ENCODE data around the gene CYP2D6. TPM values are rescaled to one million over a fixed set of nuclear protein-coding genes. Genes with fewer than 3 reads are reported as not detected.

The CYP2D6 gene
- total RNA-seq, 1 donor from 2014 or later: 3.2 TPM

DNA sequence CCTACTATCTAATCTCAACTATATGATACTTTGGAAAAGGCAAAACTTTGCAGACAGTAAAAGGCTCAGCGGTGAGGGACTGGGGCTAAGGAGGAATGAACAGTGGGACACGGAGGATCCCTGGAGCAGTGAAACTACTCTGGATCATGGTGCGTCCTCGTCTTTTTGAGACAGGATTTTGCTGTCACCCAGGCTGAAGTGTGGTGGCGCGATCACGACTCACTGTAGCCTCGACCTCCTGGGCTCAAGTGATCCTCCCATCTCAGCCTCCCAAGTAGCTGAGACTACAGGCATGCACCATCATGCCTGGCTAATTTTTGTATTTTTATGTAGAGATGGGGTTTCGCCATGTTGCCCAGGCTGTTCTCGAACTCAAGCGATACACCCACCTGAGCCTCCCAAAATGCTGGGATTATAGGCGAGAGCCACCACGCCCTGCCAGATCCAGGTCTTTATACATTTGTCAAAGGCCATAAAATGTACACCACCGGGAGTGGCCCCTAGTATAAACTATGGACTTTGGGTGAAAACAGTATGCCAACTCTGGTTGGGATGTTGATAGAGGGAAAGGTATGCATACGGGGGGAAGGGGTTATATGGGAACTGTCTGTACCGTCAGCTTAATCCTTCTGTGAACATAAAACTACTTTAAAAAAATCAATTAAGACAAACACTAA lies 28.0 kb upstream of the CYP2D6 start:
- Mint-ChIP-seq H3K4me3 (ENCODE audit: unreplicated experiment) (no peak overlapping the region), H3K27me3 (ENCODE audit: unreplicated experiment) (peaks cover 3% of the 10 kb centered on the region), H3K4me1 (ENCODE audit: unreplicated experiment) (no peaks in the 10 kb centered on the region), H3K36me3 (ENCODE audit: low read depth, unreplicated experiment) (peaks cover 18% of the 10 kb centered on the region), H3K9me3 (ENCODE audit: unreplicated experiment) (no peaks in the 10 kb centered on the region), H3K27ac (ENCODE audit: unreplicated experiment) (no peak overlapping the region)
- DNase-seq (ENCODE audit: low spot score): no peak
- TF ChIP-seq, protein P1, sequence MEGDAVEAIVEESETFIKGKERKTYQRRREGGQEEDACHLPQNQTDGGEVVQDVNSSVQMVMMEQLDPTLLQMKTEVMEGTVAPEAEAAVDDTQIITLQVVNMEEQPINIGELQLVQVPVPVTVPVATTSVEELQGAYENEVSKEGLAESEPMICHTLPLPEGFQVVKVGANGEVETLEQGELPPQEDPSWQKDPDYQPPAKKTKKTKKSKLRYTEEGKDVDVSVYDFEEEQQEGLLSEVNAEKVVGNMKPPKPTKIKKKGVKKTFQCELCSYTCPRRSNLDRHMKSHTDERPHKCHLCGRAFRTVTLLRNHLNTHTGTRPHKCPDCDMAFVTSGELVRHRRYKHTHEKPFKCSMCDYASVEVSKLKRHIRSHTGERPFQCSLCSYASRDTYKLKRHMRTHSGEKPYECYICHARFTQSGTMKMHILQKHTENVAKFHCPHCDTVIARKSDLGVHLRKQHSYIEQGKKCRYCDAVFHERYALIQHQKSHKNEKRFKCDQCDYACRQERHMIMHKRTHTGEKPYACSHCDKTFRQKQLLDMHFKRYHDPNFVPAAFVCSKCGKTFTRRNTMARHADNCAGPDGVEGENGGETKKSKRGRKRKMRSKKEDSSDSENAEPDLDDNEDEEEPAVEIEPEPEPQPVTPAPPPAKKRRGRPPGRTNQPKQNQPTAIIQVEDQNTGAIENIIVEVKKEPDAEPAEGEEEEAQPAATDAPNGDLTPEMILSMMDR (IDR thresholded peaks at IDR 0.05; ENCODE audit: unreplicated experiment): no peak

DNA sequence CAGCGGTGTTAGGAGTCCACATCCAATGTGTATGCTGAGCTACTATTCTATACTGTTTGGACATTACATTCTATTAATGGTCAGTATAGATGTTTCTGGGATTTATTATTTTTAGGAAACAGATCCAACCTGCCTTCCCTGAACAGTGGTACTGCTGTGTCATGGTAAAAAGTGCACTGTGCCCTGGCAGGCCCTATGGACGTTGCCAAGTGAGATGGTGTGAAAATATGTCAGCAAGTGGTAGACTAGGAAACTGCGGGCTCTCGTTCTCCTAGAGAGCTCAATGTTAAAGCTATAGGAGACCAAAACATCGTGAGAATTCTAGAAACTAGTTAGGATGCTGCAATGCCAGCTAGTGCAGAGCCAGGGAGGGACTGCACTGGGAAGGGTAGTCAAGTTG lies 26.0 kb upstream of the CYP2D6 start:
- no peaks in the 10 kb centered on the region for H3K4me1 Mint-ChIP-seq (ENCODE audit: unreplicated experiment)
- no peaks in the 10 kb centered on the region for H3K9me3 Mint-ChIP-seq (ENCODE audit: unreplicated experiment)
- no peak for DNase-seq (ENCODE audit: low spot score)
- H3K4me3 Mint-ChIP-seq (ENCODE audit: unreplicated experiment): no peak overlapping the region
- H3K27me3 Mint-ChIP-seq (ENCODE audit: unreplicated experiment): peaks cover 3% of the 10 kb centered on the region
- no peak overlapping the region for H3K27ac Mint-ChIP-seq (ENCODE audit: unreplicated experiment)
- peaks cover 18% of the 10 kb centered on the region for H3K36me3 Mint-ChIP-seq (ENCODE audit: low read depth, unreplicated experiment)
- TF ChIP-seq, protein P1 (IDR thresholded peaks at IDR 0.05; ENCODE audit: unreplicated experiment): no peak

GRCh38 chr22:42156121-42156520 lies 25.5 kb upstream of the CYP2D6 start:
- Mint-ChIP-seq H3K4me3 (ENCODE audit: unreplicated experiment) (no peak overlapping the region), H3K4me1 (ENCODE audit: unreplicated experiment) (no peaks in the 10 kb centered on the region), H3K27ac (ENCODE audit: unreplicated experiment) (no peak overlapping the region), H3K9me3 (ENCODE audit: unreplicated experiment) (no peaks in the 10 kb centered on the region), H3K27me3 (ENCODE audit: unreplicated experiment) (peaks cover 8% of the 10 kb centered on the region), H3K36me3 (ENCODE audit: low read depth, unreplicated experiment) (peaks cover 18% of the 10 kb centered on the region)
- no peak for DNase-seq (ENCODE audit: low spot score)
- TF ChIP-seq, protein P1 (IDR thresholded peaks at IDR 0.05; ENCODE audit: unreplicated experiment): no peak

DNA sequence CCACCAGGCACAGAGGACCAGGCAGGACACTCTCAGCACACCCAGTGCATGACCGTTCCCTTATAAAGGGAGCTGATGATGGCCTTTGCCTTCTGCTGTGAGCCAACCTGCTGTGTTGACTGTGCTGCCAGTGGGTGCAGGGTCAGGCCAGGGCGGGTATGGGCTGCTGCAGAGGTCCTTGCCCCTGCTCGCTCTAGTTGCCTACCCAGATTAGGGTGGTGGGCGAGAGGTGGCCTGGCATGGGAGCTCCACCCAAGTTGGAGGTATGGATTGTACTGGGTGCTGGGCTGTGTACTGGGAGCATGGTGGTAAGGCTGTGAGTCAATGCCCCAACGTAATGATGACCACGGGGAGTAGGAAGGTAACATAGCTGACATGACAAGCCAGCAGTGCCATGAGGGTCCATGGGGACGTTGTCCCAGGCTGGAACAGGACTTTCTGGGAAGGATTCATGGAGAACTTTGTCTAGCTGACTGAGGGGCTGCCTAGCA lies 24.5 kb upstream of the CYP2D6 start:
- Mint-ChIP-seq H3K9me3 (ENCODE audit: unreplicated experiment) (no peaks in the 10 kb centered on the region), H3K4me1 (ENCODE audit: unreplicated experiment) (no peaks in the 10 kb centered on the region), H3K4me3 (ENCODE audit: unreplicated experiment) (no peak overlapping the region), H3K36me3 (ENCODE audit: low read depth, unreplicated experiment) (peaks cover 18% of the 10 kb centered on the region), H3K27me3 (ENCODE audit: unreplicated experiment) (peaks cover 9% of the 10 kb centered on the region), H3K27ac (ENCODE audit: unreplicated experiment) (no peak overlapping the region)
- TF ChIP-seq, protein P1 (IDR thresholded peaks at IDR 0.05; ENCODE audit: unreplicated experiment): no peak
- no peak for DNase-seq (ENCODE audit: low spot score)

- TF ChIP-seq, protein P1 (IDR thresholded peaks at IDR 0.05; ENCODE audit: unreplicated experiment): no peak
- Mint-ChIP-seq H3K4me1 (ENCODE audit: unreplicated experiment) (no peaks in the 10 kb centered on the region), H3K9me3 (ENCODE audit: unreplicated experiment) (no peaks in the 10 kb centered on the region), H3K27ac (ENCODE audit: unreplicated experiment) (no peak overlapping the region), H3K4me3 (ENCODE audit: unreplicated experiment) (no peak overlapping the region), H3K27me3 (ENCODE audit: unreplicated experiment) (peaks cover 12% of the 10 kb centered on the region), H3K36me3 (ENCODE audit: low read depth, unreplicated experiment) (peaks cover 21% of the 10 kb centered on the region)
- no peak for DNase-seq (ENCODE audit: low spot score)
Observed at GRCh38 chr22:42154293-42155052, 23.9 kb upstream of the CYP2D6 start.
